Esophagus squamous epithelium (tissue), 5 donors: Measurements from ENCODE around the gene CELSR1. TPM values are rescaled to one million over a fixed set of nuclear protein-coding genes. Genes with fewer than 3 reads are reported as not detected.
A peak's percentile ranks its signal among the peaks of the same experiment; 100 is the strongest.

Experiments
- DNase-seq: peaks from one replicate; lab custom pipeline; 2025; lab: John Stamatoyannopoulos, UW
- H3K27ac ChIP-seq, 4 donors: fragments of 200-600 bp; sonication (generic); one replicate each; pipeline ENCODE4 v1.5.1; 2016 to 2019; ENCODE audit warnings: mild to moderate bottlenecking in 1 of 4
- H3K27me3 ChIP-seq, 4 donors: fragments of 200-600 bp; sonication (generic); 1 replicate in 3 of 4; 2 replicates in 1 of 4; pipeline versions ENCODE4 v1.5.1 to v1.6.0; 2017 to 2021; ENCODE audit warnings: antibody characterized with exemption in 1 of 4
- H3K36me3 ChIP-seq, 3 donors: fragments of 200-600 bp; sonication (generic); one replicate each; pipeline ENCODE4 v1.5.1; 2016 to 2019
- H3K4me1 ChIP-seq, 3 donors: fragments of 200-600 bp; sonication (generic); one replicate each; pipeline ENCODE4 v1.5.1; 2017 to 2019
- H3K4me3 ChIP-seq, 4 donors: fragments of 200-600 bp; sonication (generic); 1 replicate in 3 of 4; 2 replicates in 1 of 4; pipeline ENCODE4 v1.5.1; 2016 to 2019; ENCODE audit warnings: mild to moderate bottlenecking in 2 of 4, moderate library complexity in 1 of 4
- H3K9me3 ChIP-seq, 3 donors: fragments of 200-600 bp; sonication (generic); one replicate each; pipeline ENCODE4 v1.5.1; 2016 to 2019
- POLR2A ChIP-seq, 4 donors: fragments of 450-650 bp; IDR thresholded peaks; one replicate each; pipeline ENCODE4 v1.6.1; 2017; ENCODE audit warnings: antibody characterized with exemption in 4 of 4, mild to moderate bottlenecking in 4 of 4, moderate library complexity in 3 of 4
- WGBS, 2 donors: methylation state at CpG; one replicate each; pipeline ENCODE4 v1.1.5; 2018; 5-methylcytosine and 5-hydroxymethylcytosine counted together
- intact Hi-C: fragments of 100-400 bp; cut with DNase I; formaldehyde crosslinking; loops from one replicate; pipeline ENCODE4 v1.15.0; 2022
- total RNA-seq, 4 donors: library from RNA; depleted of rRNA; stranded (reverse); fragments of >200 nt; gene quantifications; one replicate each; pipeline ENCODE4 v1.1.0, GENCODE V29; 2016
- TF ChIP-seq, protein P1 (sequence below), 6 experiments: fragments of 450-650 bp in 4 of 6; fragments of 200-600 bp in 2 of 6; sonication (generic) in 2 of 6; IDR thresholded peaks; one replicate each; pipeline ENCODE4 v1.5.1; 2016 to 2019; ENCODE audit warnings: antibody characterized with exemption in 6 of 6, mild to moderate bottlenecking in 4 of 6, moderate library complexity in 4 of 6
- donor health status: DM: yes; HTN: yes; CAD: no.

The CELSR1 gene
- total RNA-seq, 4 donors from 2014 or later = 38.7 to 50.6 (median 43.7) TPM

GRCh38 chr22:46449974-46450745, 87.3 kb downstream of the CELSR1 start:
- H3K27ac ChIP-seq = peak overlapping the region; percentile 77 to 90 (median 85)
- peaks cover 0 to 10% (median 0%) of the 10 kb centered on the region in 4 donors for H3K27me3 ChIP-seq
- H3K36me3 ChIP-seq = no peaks in the 10 kb centered on the region
- no peak overlapping the region for H3K4me3 ChIP-seq
- no peak for DNase-seq
- intact Hi-C loops = loop anchor here (10.0 kb wide), 1 partner anchor 85 kb away; the partner anchor contains the start of gene CELSR1
- H3K4me1 ChIP-seq = peaks cover 20 to 90% (median 43%) of the 10 kb centered on the region in 3 donors
- 86 to 87% methylated on average over 6 of the region's 16 CpGs for WGBS, 2 donors
- no peaks in the 10 kb centered on the region for H3K9me3 ChIP-seq
- TF ChIP-seq POLR2A (IDR thresholded peaks at IDR 0.05) = no peak
- TF ChIP-seq, protein P1, sequence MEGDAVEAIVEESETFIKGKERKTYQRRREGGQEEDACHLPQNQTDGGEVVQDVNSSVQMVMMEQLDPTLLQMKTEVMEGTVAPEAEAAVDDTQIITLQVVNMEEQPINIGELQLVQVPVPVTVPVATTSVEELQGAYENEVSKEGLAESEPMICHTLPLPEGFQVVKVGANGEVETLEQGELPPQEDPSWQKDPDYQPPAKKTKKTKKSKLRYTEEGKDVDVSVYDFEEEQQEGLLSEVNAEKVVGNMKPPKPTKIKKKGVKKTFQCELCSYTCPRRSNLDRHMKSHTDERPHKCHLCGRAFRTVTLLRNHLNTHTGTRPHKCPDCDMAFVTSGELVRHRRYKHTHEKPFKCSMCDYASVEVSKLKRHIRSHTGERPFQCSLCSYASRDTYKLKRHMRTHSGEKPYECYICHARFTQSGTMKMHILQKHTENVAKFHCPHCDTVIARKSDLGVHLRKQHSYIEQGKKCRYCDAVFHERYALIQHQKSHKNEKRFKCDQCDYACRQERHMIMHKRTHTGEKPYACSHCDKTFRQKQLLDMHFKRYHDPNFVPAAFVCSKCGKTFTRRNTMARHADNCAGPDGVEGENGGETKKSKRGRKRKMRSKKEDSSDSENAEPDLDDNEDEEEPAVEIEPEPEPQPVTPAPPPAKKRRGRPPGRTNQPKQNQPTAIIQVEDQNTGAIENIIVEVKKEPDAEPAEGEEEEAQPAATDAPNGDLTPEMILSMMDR (IDR thresholded peaks at IDR 0.05) = no peak

GRCh38 chr22:46449116-46449691, 88.2 kb downstream of the CELSR1 start:
- Histone ChIP-seq H3K4me1 (peaks cover 20 to 89% (median 39%) of the 10 kb centered on the region in 3 donors), H3K36me3 (no peaks in the 10 kb centered on the region), H3K9me3 (no peaks in the 10 kb centered on the region), H3K27me3 (peaks cover 0 to 10% (median 0%) of the 10 kb centered on the region in 4 donors), H3K27ac (no peak overlapping the region), H3K4me3 (no peak overlapping the region)
- TF ChIP-seq, protein P1 (IDR thresholded peaks at IDR 0.05) = no peak
- no peak for TF ChIP-seq POLR2A (IDR thresholded peaks at IDR 0.05)
- intact Hi-C loops = no loop called here
- DNase-seq = no peak
- WGBS, 2 donors = 40 to 98% methylated on average over 2 of the region's 2 CpGs

- TF ChIP-seq, protein P1 (IDR thresholded peaks at IDR 0.05) = no peak
- TF ChIP-seq POLR2A (IDR thresholded peaks at IDR 0.05) = no peak
- Histone ChIP-seq H3K27ac (peak overlapping the region in 3 of 4 donors; percentile 3 to 59 (median 59)), H3K9me3 (no peaks in the 10 kb centered on the region), H3K36me3 (no peaks in the 10 kb centered on the region), H3K4me3 (no peak overlapping the region), H3K27me3 (peaks cover 0 to 10% (median 0%) of the 10 kb centered on the region in 4 donors), H3K4me1 (peaks cover 15 to 89% (median 37%) of the 10 kb centered on the region in 3 donors)
- DNase-seq = no peak
- WGBS, 2 donors = 64 to 80% methylated on average over 6 of the region's 6 CpGs
- intact Hi-C loops = no loop called here
Observed at GRCh38 chr22:46448333-46448732, 89.1 kb downstream of the CELSR1 start.

- TF ChIP-seq POLR2A (IDR thresholded peaks at IDR 0.05) = no peak
- TF ChIP-seq, protein P1 (IDR thresholded peaks at IDR 0.05) = no peak
- H3K9me3 ChIP-seq = no peaks in the 10 kb centered on the region
- intact Hi-C loops = no loop called here
- 75% methylated on average over 2 of the region's 5 CpGs; no CpG with 5 or more reads in 1 of the 2 donors for WGBS, 2 donors
- H3K4me1 ChIP-seq = peaks cover 12 to 89% (median 35%) of the 10 kb centered on the region in 3 donors
- H3K36me3 ChIP-seq = no peaks in the 10 kb centered on the region
- peak overlapping the region in 2 of 4 donors; percentile 59 for H3K27ac ChIP-seq
- H3K4me3 ChIP-seq = no peak overlapping the region
- no peak for DNase-seq
- peaks cover 0 to 10% (median 0%) of the 10 kb centered on the region in 4 donors for H3K27me3 ChIP-seq
Observed at GRCh38 chr22:46447906-46448305, 89.5 kb downstream of the CELSR1 start.

DNA sequence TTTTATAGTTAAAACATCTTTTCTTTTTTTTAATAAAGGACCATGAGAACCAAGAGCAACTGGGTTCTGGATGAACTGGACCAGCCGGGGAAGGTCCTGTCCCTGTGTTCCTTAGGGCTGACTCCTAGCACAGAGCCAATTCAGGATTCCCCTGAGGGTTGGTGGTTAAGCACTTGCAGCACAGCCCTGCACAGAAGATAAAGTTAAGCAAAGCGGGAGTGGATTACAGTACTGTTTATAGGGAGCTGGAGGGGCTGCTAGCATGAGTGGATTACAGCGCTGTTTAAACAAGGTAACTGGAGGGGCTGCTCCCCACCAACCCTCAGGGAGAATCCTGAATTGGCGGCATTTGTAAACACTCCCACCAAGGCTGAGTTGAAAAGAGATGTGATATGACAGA, 90.6 kb downstream of the CELSR1 start:
- peak overlapping the region in 1 of 4 donors; percentile 18 for H3K27ac ChIP-seq
- no peak for TF ChIP-seq POLR2A (IDR thresholded peaks at IDR 0.05)
- TF ChIP-seq, protein P1 (IDR thresholded peaks at IDR 0.05) = no peak
- H3K36me3 ChIP-seq = no peaks in the 10 kb centered on the region
- no peak for DNase-seq
- H3K9me3 ChIP-seq = no peaks in the 10 kb centered on the region
- peaks cover 0 to 10% (median 0%) of the 10 kb centered on the region in 4 donors for H3K27me3 ChIP-seq
- 49 to 63% methylated on average over 4 of the region's 4 CpGs for WGBS, 2 donors
- intact Hi-C loops = no loop called here
- peaks cover 3 to 86% (median 23%) of the 10 kb centered on the region in 3 donors for H3K4me1 ChIP-seq
- H3K4me3 ChIP-seq = no peak overlapping the region
